Loucy (cell line): Measurements from ENCODE around the gene RAB7B.

Experiments used
- EZH2phosphoT487 ChIP-seq: fragments of 200-600 bp; IDR thresholded peaks from 2 replicates; pipeline ENCODE4 v1.6.1; 2018; ENCODE audit warnings: antibody characterized with exemption, mild to moderate bottlenecking, moderate library complexity, borderline replicate concordance
- TF ChIP-seq, protein P1 (sequence below): fragments of 200-600 bp; sonication (generic); conservative IDR thresholded peaks from 2 replicates; pipeline ENCODE4 v1.5.1; 2014; ENCODE audit warnings: mild to moderate bottlenecking, antibody characterized with exemption, low read length

DNA sequence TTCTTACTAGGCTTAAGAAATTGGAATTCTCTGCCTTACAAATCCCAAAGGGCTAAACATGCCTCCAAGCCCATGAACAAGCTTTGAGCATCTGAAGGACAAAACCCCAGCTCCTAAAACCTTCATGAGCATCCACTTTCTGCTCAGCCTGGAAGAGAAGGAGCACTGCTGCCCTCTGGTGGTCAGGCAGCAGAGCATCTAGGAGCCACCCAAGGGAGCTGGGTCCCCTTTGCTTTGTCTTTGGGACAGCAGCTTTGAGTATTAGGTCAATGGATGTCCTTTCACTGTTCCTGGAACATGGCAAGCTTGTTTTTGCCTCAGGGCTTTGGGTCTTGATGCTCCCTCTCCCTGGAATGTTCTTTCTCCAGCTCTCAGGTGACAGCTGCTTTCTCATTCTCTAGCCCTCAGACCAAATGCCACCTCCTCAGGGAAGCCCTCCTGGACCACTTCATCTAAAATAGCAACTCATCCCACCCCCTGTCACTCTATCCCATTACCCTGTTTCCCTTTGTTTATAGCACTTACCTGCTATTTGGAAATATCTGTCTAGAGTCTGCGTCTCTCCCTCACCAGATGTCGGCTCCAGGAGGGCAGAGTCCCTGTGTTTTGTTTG is 25.7 kb downstream of the RAB7B start:
- no peak for TF ChIP-seq EZH2phosphoT487
- TF ChIP-seq, protein P1, sequence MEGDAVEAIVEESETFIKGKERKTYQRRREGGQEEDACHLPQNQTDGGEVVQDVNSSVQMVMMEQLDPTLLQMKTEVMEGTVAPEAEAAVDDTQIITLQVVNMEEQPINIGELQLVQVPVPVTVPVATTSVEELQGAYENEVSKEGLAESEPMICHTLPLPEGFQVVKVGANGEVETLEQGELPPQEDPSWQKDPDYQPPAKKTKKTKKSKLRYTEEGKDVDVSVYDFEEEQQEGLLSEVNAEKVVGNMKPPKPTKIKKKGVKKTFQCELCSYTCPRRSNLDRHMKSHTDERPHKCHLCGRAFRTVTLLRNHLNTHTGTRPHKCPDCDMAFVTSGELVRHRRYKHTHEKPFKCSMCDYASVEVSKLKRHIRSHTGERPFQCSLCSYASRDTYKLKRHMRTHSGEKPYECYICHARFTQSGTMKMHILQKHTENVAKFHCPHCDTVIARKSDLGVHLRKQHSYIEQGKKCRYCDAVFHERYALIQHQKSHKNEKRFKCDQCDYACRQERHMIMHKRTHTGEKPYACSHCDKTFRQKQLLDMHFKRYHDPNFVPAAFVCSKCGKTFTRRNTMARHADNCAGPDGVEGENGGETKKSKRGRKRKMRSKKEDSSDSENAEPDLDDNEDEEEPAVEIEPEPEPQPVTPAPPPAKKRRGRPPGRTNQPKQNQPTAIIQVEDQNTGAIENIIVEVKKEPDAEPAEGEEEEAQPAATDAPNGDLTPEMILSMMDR = peak; percentile 98
